K562 (cell line): Measurements from ENCODE around the gene DIS3L2.

Experiments
- BRCA1 ChIP-seq, 2 experiments: fragments of 450-650 bp in 1 of 2; sonication (generic) in 1 of 2; formaldehyde crosslinking in 1 of 2; IDR thresholded peaks; 2 replicates each; pipeline versions ENCODE4 v1.5.0 to v1.6.1; 2017 to 2020; ENCODE audit warnings: mild to moderate bottlenecking in 1 of 2, missing genetic modification reagents in 1 of 2
- TAF1 ChIP-seq: IDR thresholded peaks from 2 replicates; pipeline ENCODE4 v1.6.1; 2011; ENCODE audit warnings: mild to moderate bottlenecking, low read length, moderate library complexity; ENCODE audit not compliant: insufficient read depth, control insufficient read depth, severe bottlenecking; ENCODE audit errors: extremely low read depth

DNA sequence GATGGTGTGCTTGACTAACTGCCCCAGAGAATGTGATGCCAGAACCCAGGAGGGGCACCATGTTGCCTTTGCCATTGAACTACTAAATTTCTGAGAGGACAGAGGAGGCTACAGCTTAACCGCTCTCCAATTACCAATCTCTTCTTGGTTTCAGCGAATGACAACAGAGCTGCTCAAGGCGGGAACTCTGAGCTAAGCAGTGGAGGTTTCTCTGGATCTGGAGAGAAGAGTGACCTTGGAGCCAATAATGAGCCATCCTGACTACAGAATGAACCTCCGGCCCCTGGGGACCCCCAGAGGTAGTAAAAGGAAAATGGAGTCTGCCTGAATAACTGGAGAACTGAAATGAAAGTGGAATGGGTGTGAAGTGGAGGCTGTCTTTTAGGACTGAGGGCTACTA, 53.2 kb downstream of the DIS3L2 start:
- TF ChIP-seq TAF1 (no peak), BRCA1 (IDR thresholded peaks at IDR 0.05) (no peak), BRCA1 (CRISPR knock-in tag; IDR thresholded peaks at IDR 0.05) (no peak)
